ENCODE results near the gene ST8SIA4.

ST8SIA4 gene

DNA sequence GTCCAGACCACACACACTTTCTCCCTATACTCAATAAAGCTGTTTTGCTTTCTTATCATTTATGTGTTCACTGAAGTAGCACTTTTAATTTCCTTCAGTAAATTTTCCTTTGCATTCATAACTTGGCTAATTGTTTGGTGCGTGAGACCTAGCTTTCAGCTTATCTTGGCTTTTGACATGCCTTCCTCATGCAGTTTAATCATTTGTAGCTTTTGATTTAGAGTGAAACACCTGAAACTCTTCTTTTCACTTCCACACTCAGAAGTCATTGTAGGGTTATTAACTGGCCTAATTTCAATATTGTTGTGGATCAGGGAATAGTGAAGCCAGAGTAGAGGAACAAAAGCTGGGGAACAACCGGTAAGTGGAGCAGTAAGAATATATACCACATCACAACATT lies 114.7 kb downstream of the ST8SIA4 start:
- TF ChIP-seq YY1 (IDR thresholded peaks at IDR 0.05; ENCODE audit: low read depth) (no peak), TCF12 (IDR thresholded peaks at IDR 0.05; ENCODE audit: low read depth) (no peak), CREB1 (IDR thresholded peaks at IDR 0.05; ENCODE audit: low read depth) (no peak), FOXM1 (IDR thresholded peaks at IDR 0.05; ENCODE audit: borderline replicate concordance, low read depth) (no peak), TAF1 (IDR thresholded peaks at IDR 0.05; ENCODE audit: low read depth) (no peak), EGR1 (IDR thresholded peaks at IDR 0.05) (no peak), RAD21 (IDR thresholded peaks at IDR 0.05; ENCODE audit: low read depth) (no peak)

DNA sequence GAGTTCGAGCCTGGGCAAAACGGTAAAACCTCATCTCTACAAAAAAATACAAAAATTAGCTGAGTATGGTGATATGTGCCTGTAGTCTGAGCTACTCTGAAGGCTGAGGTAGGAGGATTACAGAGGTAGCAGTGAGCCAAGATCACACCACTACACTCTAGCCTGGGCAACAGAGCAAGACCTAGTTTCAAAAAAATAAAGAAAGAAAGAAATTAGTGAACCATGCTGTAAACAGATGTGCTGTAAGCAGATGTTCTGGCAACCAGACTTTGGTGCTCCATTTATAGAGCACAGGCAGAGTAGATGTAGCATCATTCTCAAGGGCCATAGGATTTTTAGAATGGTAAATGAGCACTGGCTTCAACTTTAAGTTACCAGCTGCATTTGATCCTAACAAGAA lies 115.4 kb downstream of the ST8SIA4 start:
- TF ChIP-seq TCF12 (IDR thresholded peaks at IDR 0.05; ENCODE audit: low read depth) (no peak), CEBPB (IDR thresholded peaks at IDR 0.05) (no peak), ZBTB7A (IDR thresholded peaks at IDR 0.05; ENCODE audit: low read depth) (no peak)
- TF ChIP-seq, protein P1, sequence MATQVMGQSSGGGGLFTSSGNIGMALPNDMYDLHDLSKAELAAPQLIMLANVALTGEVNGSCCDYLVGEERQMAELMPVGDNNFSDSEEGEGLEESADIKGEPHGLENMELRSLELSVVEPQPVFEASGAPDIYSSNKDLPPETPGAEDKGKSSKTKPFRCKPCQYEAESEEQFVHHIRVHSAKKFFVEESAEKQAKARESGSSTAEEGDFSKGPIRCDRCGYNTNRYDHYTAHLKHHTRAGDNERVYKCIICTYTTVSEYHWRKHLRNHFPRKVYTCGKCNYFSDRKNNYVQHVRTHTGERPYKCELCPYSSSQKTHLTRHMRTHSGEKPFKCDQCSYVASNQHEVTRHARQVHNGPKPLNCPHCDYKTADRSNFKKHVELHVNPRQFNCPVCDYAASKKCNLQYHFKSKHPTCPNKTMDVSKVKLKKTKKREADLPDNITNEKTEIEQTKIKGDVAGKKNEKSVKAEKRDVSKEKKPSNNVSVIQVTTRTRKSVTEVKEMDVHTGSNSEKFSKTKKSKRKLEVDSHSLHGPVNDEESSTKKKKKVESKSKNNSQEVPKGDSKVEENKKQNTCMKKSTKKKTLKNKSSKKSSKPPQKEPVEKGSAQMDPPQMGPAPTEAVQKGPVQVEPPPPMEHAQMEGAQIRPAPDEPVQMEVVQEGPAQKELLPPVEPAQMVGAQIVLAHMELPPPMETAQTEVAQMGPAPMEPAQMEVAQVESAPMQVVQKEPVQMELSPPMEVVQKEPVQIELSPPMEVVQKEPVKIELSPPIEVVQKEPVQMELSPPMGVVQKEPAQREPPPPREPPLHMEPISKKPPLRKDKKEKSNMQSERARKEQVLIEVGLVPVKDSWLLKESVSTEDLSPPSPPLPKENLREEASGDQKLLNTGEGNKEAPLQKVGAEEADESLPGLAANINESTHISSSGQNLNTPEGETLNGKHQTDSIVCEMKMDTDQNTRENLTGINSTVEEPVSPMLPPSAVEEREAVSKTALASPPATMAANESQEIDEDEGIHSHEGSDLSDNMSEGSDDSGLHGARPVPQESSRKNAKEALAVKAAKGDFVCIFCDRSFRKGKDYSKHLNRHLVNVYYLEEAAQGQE (IDR thresholded peaks at IDR 0.05; ENCODE audit: low read depth), result no peak
- TF ChIP-seq, protein P2, sequence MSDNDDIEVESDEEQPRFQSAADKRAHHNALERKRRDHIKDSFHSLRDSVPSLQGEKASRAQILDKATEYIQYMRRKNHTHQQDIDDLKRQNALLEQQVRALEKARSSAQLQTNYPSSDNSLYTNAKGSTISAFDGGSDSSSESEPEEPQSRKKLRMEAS (IDR thresholded peaks at IDR 0.05), result no peak

DNA sequence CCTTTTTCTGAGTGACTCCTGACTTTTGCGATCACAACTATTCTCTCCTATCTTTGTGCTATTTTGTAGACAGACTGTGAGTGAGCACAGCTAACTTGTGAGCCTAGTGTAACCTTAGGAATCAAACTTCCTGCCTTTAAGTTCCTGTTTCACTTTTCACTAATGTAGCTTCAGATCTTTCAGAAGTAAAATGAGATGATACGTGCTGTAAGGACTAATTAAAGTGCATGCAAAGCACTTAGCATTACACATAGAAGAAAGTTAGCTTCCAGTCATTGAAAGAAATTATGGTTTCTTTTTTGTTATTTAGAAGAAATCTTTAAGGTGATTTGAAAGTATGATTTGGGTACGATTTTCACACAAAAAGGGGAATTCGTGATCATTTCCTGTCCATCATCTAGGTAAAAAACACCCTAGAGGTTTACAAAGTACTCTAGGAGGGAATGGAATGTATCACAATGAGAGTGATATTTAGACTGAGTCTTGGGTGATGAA lies 122.7 kb downstream of the ST8SIA4 start:
- TF ChIP-seq ZBTB7A (IDR thresholded peaks at IDR 0.05; ENCODE audit: low read depth) (no peak), FOXM1 (IDR thresholded peaks at IDR 0.05; ENCODE audit: borderline replicate concordance, low read depth) (no peak), TCF12 (IDR thresholded peaks at IDR 0.05; ENCODE audit: low read depth) (no peak), CREB1 (IDR thresholded peaks at IDR 0.05; ENCODE audit: low read depth) (no peak), EP300 (IDR thresholded peaks at IDR 0.05; ENCODE audit: borderline replicate concordance) (no peak)
- TF ChIP-seq, protein P2 (IDR thresholded peaks at IDR 0.05), result no peak

DNA sequence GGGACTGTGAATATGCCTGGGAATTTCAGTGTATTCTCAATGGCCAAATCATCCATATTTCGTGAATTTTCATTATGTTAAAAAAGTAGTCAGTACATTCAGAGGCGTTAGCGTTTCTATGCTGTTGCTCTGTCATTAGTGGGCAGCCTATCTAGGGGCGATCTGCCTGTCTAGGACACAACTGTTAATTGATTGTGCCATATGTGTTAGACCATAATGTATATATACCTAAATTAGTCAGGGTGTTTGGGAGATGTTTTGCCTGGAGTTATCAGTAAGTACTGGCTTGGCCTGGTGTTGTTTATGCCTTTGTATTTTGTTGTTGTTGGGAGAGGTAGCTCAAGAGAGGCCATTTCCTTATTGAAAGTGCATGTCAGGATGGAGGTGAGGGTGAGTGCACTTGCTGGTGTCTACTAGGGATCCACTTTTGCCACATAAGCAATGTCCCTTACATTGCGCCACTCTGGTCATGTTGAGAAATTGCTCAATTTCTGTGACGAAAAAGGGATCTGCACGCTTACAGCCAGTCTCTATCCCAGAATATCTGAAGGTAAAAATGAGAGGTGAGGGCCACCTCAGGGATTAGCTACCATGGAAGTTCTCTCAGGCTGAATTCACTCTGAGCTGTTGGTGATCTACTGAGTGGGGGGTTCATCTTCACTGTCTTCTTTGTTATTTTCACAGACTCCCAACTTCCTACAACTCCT lies 123.3 kb downstream of the ST8SIA4 start:
- TF ChIP-seq RAD21 (IDR thresholded peaks at IDR 0.05; ENCODE audit: low read depth), result no peak
- no peak for TF ChIP-seq TEAD4 (IDR thresholded peaks at IDR 0.05)
- no peak for TF ChIP-seq EGR1 (IDR thresholded peaks at IDR 0.05)
- no peak for TF ChIP-seq CEBPB (IDR thresholded peaks at IDR 0.05)
- TF ChIP-seq TAF1 (IDR thresholded peaks at IDR 0.05; ENCODE audit: low read depth), result no peak
- no peak for TF ChIP-seq EP300 (IDR thresholded peaks at IDR 0.05; ENCODE audit: borderline replicate concordance)
- TF ChIP-seq, protein P2 (IDR thresholded peaks at IDR 0.05), result no peak
- TF ChIP-seq FOXM1 (IDR thresholded peaks at IDR 0.05; ENCODE audit: borderline replicate concordance, low read depth), result no peak
- TF ChIP-seq, protein P1 (IDR thresholded peaks at IDR 0.05; ENCODE audit: low read depth), result no peak
- no peak for TF ChIP-seq NFIC (IDR thresholded peaks at IDR 0.05)
- TF ChIP-seq CREB1 (IDR thresholded peaks at IDR 0.05; ENCODE audit: low read depth), result no peak
- no peak for TF ChIP-seq YY1 (IDR thresholded peaks at IDR 0.05; ENCODE audit: low read depth)
- no peak for TF ChIP-seq ZBTB7A (IDR thresholded peaks at IDR 0.05; ENCODE audit: low read depth)
- TF ChIP-seq TCF12 (IDR thresholded peaks at IDR 0.05; ENCODE audit: low read depth), result no peak
- TF ChIP-seq, protein P3, sequence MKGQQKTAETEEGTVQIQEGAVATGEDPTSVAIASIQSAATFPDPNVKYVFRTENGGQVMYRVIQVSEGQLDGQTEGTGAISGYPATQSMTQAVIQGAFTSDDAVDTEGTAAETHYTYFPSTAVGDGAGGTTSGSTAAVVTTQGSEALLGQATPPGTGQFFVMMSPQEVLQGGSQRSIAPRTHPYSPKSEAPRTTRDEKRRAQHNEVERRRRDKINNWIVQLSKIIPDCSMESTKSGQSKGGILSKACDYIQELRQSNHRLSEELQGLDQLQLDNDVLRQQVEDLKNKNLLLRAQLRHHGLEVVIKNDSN (IDR thresholded peaks at IDR 0.05), result no peak

DNA sequence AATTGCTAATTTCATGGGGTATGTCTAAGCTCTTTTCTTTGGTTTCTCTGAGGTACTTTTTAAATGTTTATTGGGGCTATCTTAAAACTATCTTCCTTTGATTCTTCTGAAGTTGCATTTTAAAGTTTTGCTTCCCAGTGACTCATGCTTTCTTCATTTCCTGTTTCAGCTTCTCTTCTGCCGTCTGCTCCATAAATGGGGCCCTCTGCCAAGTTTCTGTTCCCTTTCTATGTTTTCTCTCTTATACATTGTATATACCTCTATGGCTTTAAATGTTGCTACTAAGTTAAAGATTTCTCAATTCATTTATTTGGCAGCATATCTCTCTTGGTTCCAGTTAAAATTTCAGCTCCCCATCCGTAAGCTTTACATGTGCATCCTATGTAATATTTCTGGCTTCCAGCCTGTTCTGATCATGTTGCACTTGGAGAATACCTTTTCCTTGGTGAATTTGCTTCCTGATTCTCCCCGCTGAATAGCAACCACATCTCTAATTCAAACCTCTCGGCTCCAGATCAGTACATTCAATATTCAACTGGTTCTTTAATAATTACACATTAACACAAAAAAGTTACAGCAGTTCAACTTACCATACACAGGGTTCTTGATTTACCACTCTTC lies 125.3 kb downstream of the ST8SIA4 start:
- 0 out of 2 replicates have a peak, but pooled peaks have one; percentile 43 for TF ChIP-seq NFIC (IDR thresholded peaks at IDR 0.05)
- no peak for TF ChIP-seq YY1 (IDR thresholded peaks at IDR 0.05; ENCODE audit: low read depth)

DNA sequence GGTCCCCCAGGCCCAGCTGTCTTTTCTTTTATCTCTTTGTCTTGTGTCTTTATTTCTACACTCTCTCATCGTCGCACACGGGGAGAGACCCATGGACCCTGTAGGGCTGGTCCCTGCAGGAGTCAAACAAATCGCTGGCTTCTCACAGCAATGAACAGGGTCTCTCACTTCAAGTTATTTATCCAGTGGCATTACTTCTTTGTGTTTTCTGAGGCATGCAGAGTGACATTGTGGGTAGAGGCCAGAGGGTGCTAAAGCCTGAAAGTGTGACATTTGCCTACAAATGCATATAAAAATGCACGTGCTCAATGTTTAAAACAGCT lies 127.6 kb downstream of the ST8SIA4 start:
- TF ChIP-seq TAF1 (IDR thresholded peaks at IDR 0.05; ENCODE audit: low read depth) (no peak), RAD21 (IDR thresholded peaks at IDR 0.05; ENCODE audit: low read depth) (no peak), YY1 (IDR thresholded peaks at IDR 0.05; ENCODE audit: low read depth) (no peak), CEBPB (IDR thresholded peaks at IDR 0.05) (no peak), ZBTB7A (IDR thresholded peaks at IDR 0.05; ENCODE audit: low read depth) (no peak), FOXM1 (IDR thresholded peaks at IDR 0.05; ENCODE audit: borderline replicate concordance, low read depth) (no peak), TEAD4 (IDR thresholded peaks at IDR 0.05) (no peak), CREB1 (IDR thresholded peaks at IDR 0.05; ENCODE audit: low read depth) (no peak), NFIC (IDR thresholded peaks at IDR 0.05) (no peak), EP300 (IDR thresholded peaks at IDR 0.05; ENCODE audit: borderline replicate concordance) (no peak), TCF12 (IDR thresholded peaks at IDR 0.05; ENCODE audit: low read depth) (no peak), EGR1 (IDR thresholded peaks at IDR 0.05) (no peak)
- TF ChIP-seq, protein P2 (IDR thresholded peaks at IDR 0.05), result no peak
- TF ChIP-seq, protein P1 (IDR thresholded peaks at IDR 0.05; ENCODE audit: low read depth), result no peak
- TF ChIP-seq, protein P3 (IDR thresholded peaks at IDR 0.05), result no peak

Measured in Ishikawa (cell line).